C4-2B (cell line): ENCODE results near the gene LHFPL2.

Experiments used
- ZFX ChIP-seq: fragments of 450-650 bp; IDR thresholded peaks from 2 replicates; pipeline ENCODE4 v1.6.1; 2017
- TF ChIP-seq, protein P1 (sequence below): fragments of 450-650 bp; conservative IDR thresholded peaks from 2 replicates; pipeline ENCODE4 v1.5.1; 2017; ENCODE audit warnings: mild to moderate bottlenecking

DNA sequence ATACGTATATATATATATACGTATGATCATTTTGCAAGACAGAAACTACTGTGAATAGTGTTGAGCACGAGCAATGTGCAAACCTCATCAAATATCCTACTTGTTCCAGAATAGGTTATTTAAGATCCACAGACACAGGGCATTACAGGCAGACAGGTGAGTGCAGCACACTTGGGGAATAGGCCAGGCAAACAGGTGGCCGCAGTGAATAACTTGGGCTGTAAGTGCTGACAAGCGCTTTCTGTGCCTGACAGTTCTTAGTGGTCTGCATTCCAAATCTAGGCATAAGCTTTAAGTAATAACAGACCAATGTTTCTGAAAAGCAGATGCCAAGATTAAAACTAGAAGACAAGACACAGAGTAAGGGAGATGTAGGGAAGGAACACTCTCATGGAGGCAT, 77.9 kb downstream of the LHFPL2 start:
- TF ChIP-seq, protein P1, sequence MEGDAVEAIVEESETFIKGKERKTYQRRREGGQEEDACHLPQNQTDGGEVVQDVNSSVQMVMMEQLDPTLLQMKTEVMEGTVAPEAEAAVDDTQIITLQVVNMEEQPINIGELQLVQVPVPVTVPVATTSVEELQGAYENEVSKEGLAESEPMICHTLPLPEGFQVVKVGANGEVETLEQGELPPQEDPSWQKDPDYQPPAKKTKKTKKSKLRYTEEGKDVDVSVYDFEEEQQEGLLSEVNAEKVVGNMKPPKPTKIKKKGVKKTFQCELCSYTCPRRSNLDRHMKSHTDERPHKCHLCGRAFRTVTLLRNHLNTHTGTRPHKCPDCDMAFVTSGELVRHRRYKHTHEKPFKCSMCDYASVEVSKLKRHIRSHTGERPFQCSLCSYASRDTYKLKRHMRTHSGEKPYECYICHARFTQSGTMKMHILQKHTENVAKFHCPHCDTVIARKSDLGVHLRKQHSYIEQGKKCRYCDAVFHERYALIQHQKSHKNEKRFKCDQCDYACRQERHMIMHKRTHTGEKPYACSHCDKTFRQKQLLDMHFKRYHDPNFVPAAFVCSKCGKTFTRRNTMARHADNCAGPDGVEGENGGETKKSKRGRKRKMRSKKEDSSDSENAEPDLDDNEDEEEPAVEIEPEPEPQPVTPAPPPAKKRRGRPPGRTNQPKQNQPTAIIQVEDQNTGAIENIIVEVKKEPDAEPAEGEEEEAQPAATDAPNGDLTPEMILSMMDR: no peak
- TF ChIP-seq ZFX: no peak
